K562 (cell line): Measurements from ENCODE around the gene MDC1. TPM values are rescaled to one million over a fixed set of nuclear protein-coding genes. Genes with fewer than 3 reads are reported as not detected.
"Not testable (repeated sequence)": the region's sequence is repeated elsewhere in the genome, so short reads cannot be mapped to it uniquely, and the experiment has no call there.

Experiments
- ATAC-seq: fragments of 200-7000 bp; cut with Tn5 transposase; 3 replicates; pipeline ENCODE4 v1.9.1; 2020; ENCODE audit warnings: moderate library complexity
- BruUV-seq: library from RNA; stranded (reverse); fragments of 400-500 nt; replicated peaks from 2 replicates; lab custom pipeline; 2021; lab: Mats Ljungman, UMichigan
- CTCF ChIA-PET: fragments of 300-600 bp; formaldehyde crosslinking; extraction: SDS; loops from one replicate; lab custom pipeline; 2021; ENCODE audit warnings: low intra/inter-chr PET ratio; lab: Yijun Ruan, JAX
- POLR2A ChIA-PET: fragments of 300-600, 350-650 bp; sonication (Branson Sonifier 250); formaldehyde crosslinking; extraction: SDS; loops from one replicate; lab custom pipeline; 2021; ENCODE audit warnings: antibody characterized with exemption, inconsistent platforms; lab: Yijun Ruan, JAX
- DNase-seq, 4 experiments: peaks; one replicate each; pipeline versions ENCODE4 v3.0.0 to v3.0.0-alpha.2; 2011 to 2018; ENCODE audit warnings: low spot score in 3 of 4, mixed read lengths in 3 of 4; ENCODE audit errors: extremely low read depth in 1 of 4
- FAIRE-seq: peaks from 2 replicates; lab custom pipeline; 2011; peaks lifted over from hg19 to GRCh38; lab: Jason Lieb, UNC
- H2AFZ ChIP-seq: 2 replicates; pipeline ENCODE4 v1.6.0; 2011; ENCODE audit warnings: low read depth, low read length, control low read depth, inconsistent platforms
- H3K27ac ChIP-seq: fragments of 200-600 bp; 3 replicates; pipeline ENCODE4 v1.8.0; 2011; ENCODE audit warnings: low read depth, mild to moderate bottlenecking, control low read depth, inconsistent platforms, low read length, moderate library complexity, mixed read lengths; ENCODE audit errors: extremely low read depth
- H3K27me3 ChIP-seq, 2 experiments: fragments of 300-600 bp in 1 of 2; 2 replicates in 1 of 2; 3 replicates in 1 of 2; pipeline versions ENCODE4 v1.6.0 to v1.8.0; 2011; ENCODE audit warnings: inconsistent platforms in 2 of 2, low read length in 2 of 2, mild to moderate bottlenecking in 1 of 2, mixed read lengths in 1 of 2, moderate library complexity in 1 of 2; ENCODE audit not compliant: control insufficient read depth in 2 of 2, insufficient read depth in 2 of 2
- H3K36me3 ChIP-seq: fragments of 300-600 bp; 3 replicates; pipeline ENCODE4 v1.8.0; 2011; ENCODE audit warnings: mild to moderate bottlenecking, low read length, inconsistent platforms; ENCODE audit not compliant: control insufficient read depth, insufficient read depth
- H3K4me1 ChIP-seq, 2 experiments: fragments of 200-600 bp in 1 of 2; replicated peaks in 1 of 2; 2 replicates in 1 of 2; 3 replicates in 1 of 2; pipeline versions ENCODE4 v1.5.1 to v1.8.0; 2011; ENCODE audit warnings: inconsistent platforms in 2 of 2, low read length in 2 of 2, mild to moderate bottlenecking in 1 of 2, mixed read lengths in 1 of 2, moderate library complexity in 1 of 2; ENCODE audit not compliant: control insufficient read depth in 2 of 2, insufficient read depth in 2 of 2
- H3K4me2 ChIP-seq: 2 replicates; pipeline ENCODE4 v1.6.1; 2011; ENCODE audit warnings: low read length, control low read depth, inconsistent platforms, mixed read lengths; ENCODE audit not compliant: insufficient read depth
- H3K4me3 ChIP-seq: fragments of 200-600 bp; sonication (generic), shearing (Covaris generic); 2 replicates; pipeline ENCODE4 v1.5.1; 2016; ENCODE audit warnings: control low read depth, inconsistent platforms
- H3K79me2 ChIP-seq: fragments of 200-600 bp; 3 replicates; pipeline ENCODE4 v1.8.0; 2011; ENCODE audit warnings: low read length, inconsistent platforms; ENCODE audit not compliant: control insufficient read depth, insufficient read depth
- H3K9ac ChIP-seq, 2 experiments: 2 replicates each; pipeline versions ENCODE4 v1.6.0 to v1.6.1; 2011; ENCODE audit warnings: low read depth in 2 of 2, low read length in 2 of 2, control low read depth in 1 of 2, inconsistent platforms in 1 of 2, mild to moderate bottlenecking in 1 of 2, mixed read lengths in 1 of 2; ENCODE audit not compliant: insufficient read depth in 1 of 2
- H3K9me1 ChIP-seq: one replicate; pipeline ENCODE4 v1.6.0; 2011; ENCODE audit warnings: inconsistent platforms, mild to moderate bottlenecking, low read length, moderate library complexity; ENCODE audit not compliant: control insufficient read depth, insufficient read depth
- H3K9me3 ChIP-seq: replicated peaks from 2 replicates; pipeline ENCODE4 v1.5.1; 2011; ENCODE audit warnings: low read depth, low read length, inconsistent platforms; ENCODE audit not compliant: control insufficient read depth, insufficient read depth
- H4K20me1 ChIP-seq: replicated peaks from 2 replicates; pipeline ENCODE4 v1.6.1; 2011; ENCODE audit warnings: low read length, inconsistent platforms, mixed read lengths; ENCODE audit not compliant: control insufficient read depth, insufficient read depth
- POLR2A ChIP-seq: fragments of 450-650 bp; conservative IDR thresholded peaks from 2 replicates; pipeline ENCODE4 v1.6.1; 2016
- POLR2AphosphoS5 ChIP-seq: IDR thresholded peaks from 2 replicates; pipeline ENCODE4 v1.6.1; 2011; ENCODE audit warnings: mild to moderate bottlenecking, low read depth, low read length, moderate library complexity; ENCODE audit not compliant: control insufficient read depth, insufficient read depth
- POLR2G ChIP-seq: fragments of 200-400 bp; formaldehyde crosslinking; IDR thresholded peaks from 2 replicates; pipeline ENCODE4 v1.6.1; 2017; ENCODE audit warnings: low read depth, mild to moderate bottlenecking, antibody characterized with exemption, low read length, moderate library complexity
- RBFOX2 ChIP-seq: fragments of 200-400 bp; formaldehyde crosslinking; IDR thresholded peaks from 2 replicates; pipeline ENCODE4 v1.6.1; 2017; ENCODE audit warnings: low read depth, mild to moderate bottlenecking, low read length, moderate library complexity
- RBM22 ChIP-seq: fragments of 200-400 bp; formaldehyde crosslinking; IDR thresholded peaks from 2 replicates; pipeline ENCODE4 v1.6.1; 2018; ENCODE audit warnings: low read length, low read depth; ENCODE audit not compliant: poor library complexity, severe bottlenecking
- RBM25 ChIP-seq: fragments of 200-400 bp; formaldehyde crosslinking; IDR thresholded peaks from 2 replicates; pipeline ENCODE4 v1.6.1; 2018; ENCODE audit warnings: low read length, low read depth, moderate library complexity; ENCODE audit not compliant: severe bottlenecking
- SUPT5H ChIP-seq: fragments of 450-650 bp; IDR thresholded peaks from 2 replicates; pipeline ENCODE4 v1.6.1; 2016
- THRAP3 ChIP-seq: fragments of 450-650 bp; IDR thresholded peaks from 2 replicates; pipeline ENCODE4 v1.6.1; 2016; ENCODE audit warnings: mild to moderate bottlenecking, inconsistent platforms, borderline replicate concordance
- ZKSCAN1 ChIP-seq: fragments of 150-350 bp; IDR thresholded peaks from 2 replicates; pipeline ENCODE4 v1.6.1; 2016; ENCODE audit warnings: low read depth, low read length
- ZNF431 ChIP-seq: sonication (generic); formaldehyde crosslinking; IDR thresholded peaks from 2 replicates; pipeline ENCODE4 v1.8.0; 2022; ENCODE audit warnings: mild to moderate bottlenecking, missing genetic modification reagents
- WGBS: fragments of 100-300 bp; shearing (Covaris generic); methylation state at CpG from one replicate; pipeline ENCODE4 v1.1.6; 2016; ENCODE audit warnings: low coverage, mixed read lengths; ENCODE audit not compliant: insufficient coverage; ENCODE audit errors: missing lambda C conversion rate; 5-methylcytosine and 5-hydroxymethylcytosine counted together
- in situ Hi-C: fragments of 300-500 bp; cut with MboI; formaldehyde crosslinking; loops from 4 replicates; pipeline ENCODE4 v1.15.0; 2018; ENCODE audit warnings: inconsistent platforms, mixed read lengths
- intact Hi-C: fragments of 100-400 bp; cut with micrococcal nuclease; formaldehyde crosslinking; loops from 2 replicates; pipeline ENCODE4 v1.14.2; 2022
- polyA plus RNA-seq, 8 experiments: library from polyadenylated mRNA; depleted of rRNA in 4 of 8; stranded (reverse) in 5 of 8; unstranded in 3 of 8; fragments of >200 nt; fragmentation: Nextera tagmentation in 2 of 8; fragmentation: Illumina TruSeq in 1 of 8; extraction: Ambion mirVana in 2 of 8; extraction: Trizol in 1 of 8; gene quantifications; 2 replicates each; pipeline versions ENCODE4 v1.2.1 to v1.2.3, GENCODE V29; 2011 to 2014; ENCODE audit warnings: inconsistent platforms in 1 of 8, missing spikeins in 1 of 8
- total RNA-seq, 7 experiments: library from RNA; depleted of rRNA in 6 of 7; stranded (reverse); fragments of >200 nt in 6 of 7; fragmentation: Illumina TruSeq in 2 of 7; extraction: Trizol in 2 of 7; gene quantifications; 2 replicates each; pipeline versions ENCODE4 v1.2.1 to v1.2.3, GENCODE V29; 2011 to 2021; ENCODE audit warnings: low replicate concordance in 1 of 7

Gene MDC1
- total and polyA plus RNA-seq, 9 of the 15 experiments (the other 6 are each of a cell fraction or from before 2014, with no cell fraction given): 8.2 to 114 (median 20.0) TPM

GRCh38 chr6:30723843-30724741, 7.0 kb upstream of the MDC1 start:
- in situ Hi-C loops: loop anchor here (5.0 to 10.0 kb wide), 2 partner anchors 49 to 242 kb away; partner anchors contain the start of gene DHX16
- ATAC-seq, FAIRE-seq, H3K27ac ChIP-seq, H3K9me3 ChIP-seq, BruUV-seq, DNase-seq, H3K27me3 ChIP-seq, H3K4me2 ChIP-seq, H3K4me3 ChIP-seq, H2AFZ ChIP-seq, H3K9me1 ChIP-seq, intact Hi-C loops: not testable (repeated sequence)
- 88% methylated on average over 26 of the region's 29 CpGs for WGBS
- H3K79me2 ChIP-seq: peaks cover 68% of the 10 kb centered on the region
- H3K9ac ChIP-seq: peak overlapping the region in 1 of 2 experiments; percentile 47; a peak in 2 of 4 replicates
- ChIA-PET CTCF (interaction anchor here (0.6 to 5.0 kb wide), 2 partner anchors 17 to 44 kb away, joined by 3 to 92 read pairs; no protein-coding TSS in a partner anchor), POLR2A (interaction anchor here (0.5 to 27.1 kb wide), 17 partner anchors 12 to 363 kb away, joined by 3 to 524 read pairs (median 3); partner anchors contain the start of genes FLOT1 and NRM)
- H3K36me3 ChIP-seq: peaks cover 64% of the 10 kb centered on the region
- peaks cover 14 to 18% of the 10 kb centered on the region in 2 experiments; a peak in 4 of 5 replicates for H3K4me1 ChIP-seq
- TF ChIP-seq ZNF431 (CRISPR knock-in tag): 0 out of 2 replicates have a peak, but pooled peaks have one; percentile 27
- TF ChIP-seq POLR2AphosphoS5: 0 out of 2 replicates have a peak, but pooled peaks have one; percentile 57
- 0 out of 2 replicates have a peak, but pooled peaks have one; percentile 4 for TF ChIP-seq SUPT5H
- TF ChIP-seq ZKSCAN1: peak; percentile 88
- TF ChIP-seq POLR2A: peak; percentile 44
- TF ChIP-seq THRAP3: peak; percentile 87
- TF ChIP-seq RBM25: peak; percentile 30
- TF ChIP-seq RBM22: peak; percentile 47
- peak; percentile 47 for TF ChIP-seq POLR2G
- peak; percentile 54 for TF ChIP-seq RBFOX2
- H4K20me1 ChIP-seq: peaks cover 44% of the 10 kb centered on the region
